GM19240 (cell line): Measurements from ENCODE around the gene RNF130.

Experiments used
- DNase-seq: peaks from one replicate; pipeline ENCODE4 v3.0.0; 2011; ENCODE audit warnings: low spot score; ENCODE audit not compliant: insufficient read length

RNF130 gene

DNA sequence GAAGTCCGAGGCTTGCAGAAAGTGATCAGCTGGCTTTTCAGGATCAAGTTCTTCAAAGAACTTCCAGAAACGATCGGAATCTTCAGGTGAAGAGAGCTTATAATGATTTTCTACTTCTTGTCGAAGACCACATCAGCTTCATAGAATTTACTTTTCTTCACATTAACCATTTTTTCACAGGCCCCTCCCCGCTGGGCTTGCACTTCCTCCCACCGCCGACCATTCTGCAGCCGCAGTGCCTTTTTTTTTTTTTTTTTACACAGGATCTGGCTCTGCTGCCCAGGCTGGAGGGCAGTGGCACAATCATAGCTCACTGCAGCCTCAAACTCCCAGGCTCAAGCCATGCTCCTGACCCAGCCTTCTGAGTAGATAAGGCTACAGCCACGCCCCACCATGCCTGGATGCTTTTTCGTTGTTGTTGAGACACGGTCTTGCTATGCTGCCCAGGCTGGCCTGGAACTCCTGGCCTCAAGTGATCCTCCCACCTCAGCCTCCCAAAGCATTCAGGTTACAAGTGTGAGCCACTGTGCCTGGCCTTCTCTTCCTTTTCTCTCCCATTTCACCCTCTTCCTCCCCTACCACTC lies 15.3 kb upstream of the RNF130 start:
- no peak for DNase-seq

DNA sequence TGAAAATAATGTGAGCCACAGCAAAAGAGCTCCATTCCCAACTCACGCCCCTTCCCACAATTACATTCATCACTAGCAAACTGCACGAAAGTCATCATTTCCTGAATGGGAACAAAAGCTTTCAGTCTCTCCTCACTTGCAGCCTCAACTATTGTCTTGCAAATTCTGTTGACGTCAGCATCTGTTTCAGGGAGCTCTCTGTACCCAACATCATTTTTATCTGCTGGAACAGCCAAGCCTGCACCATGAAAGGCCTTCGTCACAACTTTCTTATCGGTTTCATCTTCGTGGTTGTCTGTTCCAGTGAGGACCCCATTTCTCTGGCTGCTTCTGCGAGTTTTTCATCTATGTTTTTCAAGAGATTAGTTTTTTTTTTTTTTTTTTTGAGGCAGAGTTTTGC lies 14.3 kb upstream of the RNF130 start:
- DNase-seq, result no peak

DNA sequence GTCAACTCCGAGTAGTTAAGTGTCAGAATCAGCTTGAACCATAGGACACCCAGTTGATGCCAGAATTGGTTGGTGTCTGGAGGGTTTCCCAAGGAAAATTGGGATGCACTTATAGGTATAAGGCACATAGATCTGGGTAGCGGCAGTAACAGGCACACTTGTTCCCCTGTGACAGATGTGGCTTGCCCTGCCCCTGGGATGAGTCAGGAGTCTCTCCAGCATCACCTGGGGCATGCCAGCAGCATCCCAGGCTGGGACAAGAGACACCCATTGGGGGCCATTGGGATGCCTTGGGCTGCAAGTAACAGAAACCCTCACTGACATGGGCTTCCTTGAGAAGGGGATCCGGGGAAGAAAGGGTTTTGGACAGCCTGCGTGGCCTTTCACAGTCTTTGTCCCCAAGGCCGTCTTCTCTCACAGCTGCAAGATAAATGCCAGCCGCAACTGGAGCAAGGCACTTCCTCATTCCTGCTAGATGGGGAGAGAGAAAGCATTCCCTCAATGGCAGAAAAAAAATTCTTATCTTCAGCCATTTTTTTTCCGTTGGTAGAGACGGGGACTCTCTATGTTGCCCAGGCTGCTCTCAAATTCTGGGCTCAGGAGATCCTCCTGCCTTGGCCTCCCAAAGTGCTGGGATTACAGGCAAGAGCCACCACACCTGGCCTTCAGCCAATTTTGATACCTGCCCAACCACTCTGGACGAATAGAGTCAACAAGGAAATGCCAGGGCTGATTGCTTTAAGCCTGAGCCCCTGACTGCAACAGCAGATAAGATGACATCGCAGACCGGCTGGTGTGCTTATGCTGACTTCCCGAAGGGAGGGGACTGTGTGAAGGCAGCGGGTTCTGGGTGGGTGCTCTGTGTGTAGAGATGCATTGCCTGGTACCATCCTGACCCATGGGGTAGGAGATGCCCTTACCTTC lies 13.3 kb upstream of the RNF130 start:
- DNase-seq, result no peak

- no peak for DNase-seq
These were observed 12.0 kb upstream of the RNF130 start for GRCh38 chr5:180083529-180084060.

GRCh38 chr5:180082633-180083420 lies 11.3 kb upstream of the RNF130 start:
- no peak for DNase-seq

DNA sequence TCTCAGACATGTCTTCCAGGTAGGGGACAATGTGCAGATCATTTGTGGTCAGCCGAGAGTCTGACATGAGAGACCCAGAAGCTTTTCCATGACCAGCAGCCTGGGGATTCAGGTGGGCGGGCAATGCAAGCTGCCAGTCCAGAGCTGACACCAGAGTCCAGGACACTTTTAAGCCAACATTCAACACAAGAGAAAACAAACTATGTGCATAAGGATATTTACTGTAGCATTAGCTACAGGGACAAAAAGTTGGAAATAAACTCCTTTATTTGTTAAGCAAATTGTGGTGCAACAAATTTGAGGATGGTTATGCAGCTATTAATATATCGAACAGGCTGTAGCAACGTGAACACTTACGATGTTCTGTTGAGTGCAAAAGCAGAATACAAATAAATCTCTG lies 9.9 kb upstream of the RNF130 start:
- no peak for DNase-seq

GRCh38 chr5:180080486-180081280 lies 9.1 kb upstream of the RNF130 start:
- DNase-seq, result no peak

DNA sequence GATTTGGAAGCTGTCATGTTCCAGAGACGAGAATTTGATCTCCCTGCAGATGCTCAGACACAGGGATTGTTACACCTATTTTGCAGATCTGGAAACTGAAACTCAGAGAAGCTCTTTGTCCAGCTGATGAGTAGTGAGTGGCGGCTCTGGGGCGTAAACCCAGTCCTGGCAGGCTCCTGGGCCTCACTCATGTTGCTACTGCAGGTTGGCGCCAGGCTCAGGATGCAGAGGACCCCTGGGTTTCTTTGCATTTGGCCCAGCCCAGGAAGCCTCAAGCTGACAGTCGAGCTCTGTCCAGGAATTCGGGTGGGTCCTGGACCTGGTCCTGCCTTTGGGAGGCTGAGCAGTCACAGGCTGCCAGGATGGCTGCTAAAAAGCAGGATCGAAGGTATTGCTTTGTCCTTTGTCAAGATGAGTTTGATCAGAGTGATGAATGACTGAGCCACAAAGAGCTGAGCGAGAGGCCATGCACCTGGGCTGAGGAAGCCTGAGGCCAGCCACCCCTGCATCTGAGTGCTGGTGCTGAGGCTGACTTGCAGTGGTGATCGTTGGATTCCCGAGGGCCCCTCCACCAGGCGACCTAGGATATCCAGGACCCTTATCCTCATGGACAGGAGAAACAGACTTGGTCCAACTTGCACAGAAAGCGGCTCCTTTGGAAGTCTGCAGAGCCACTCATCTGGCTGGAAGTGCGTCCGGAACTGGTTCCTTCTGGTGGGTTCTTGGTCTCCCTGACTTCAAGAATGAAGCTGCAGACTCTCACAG lies 8.3 kb upstream of the RNF130 start:
- DNase-seq, result no peak

- no peak for DNase-seq
These were observed 6.8 kb upstream of the RNF130 start for GRCh38 chr5:180078348-180078747.

DNA sequence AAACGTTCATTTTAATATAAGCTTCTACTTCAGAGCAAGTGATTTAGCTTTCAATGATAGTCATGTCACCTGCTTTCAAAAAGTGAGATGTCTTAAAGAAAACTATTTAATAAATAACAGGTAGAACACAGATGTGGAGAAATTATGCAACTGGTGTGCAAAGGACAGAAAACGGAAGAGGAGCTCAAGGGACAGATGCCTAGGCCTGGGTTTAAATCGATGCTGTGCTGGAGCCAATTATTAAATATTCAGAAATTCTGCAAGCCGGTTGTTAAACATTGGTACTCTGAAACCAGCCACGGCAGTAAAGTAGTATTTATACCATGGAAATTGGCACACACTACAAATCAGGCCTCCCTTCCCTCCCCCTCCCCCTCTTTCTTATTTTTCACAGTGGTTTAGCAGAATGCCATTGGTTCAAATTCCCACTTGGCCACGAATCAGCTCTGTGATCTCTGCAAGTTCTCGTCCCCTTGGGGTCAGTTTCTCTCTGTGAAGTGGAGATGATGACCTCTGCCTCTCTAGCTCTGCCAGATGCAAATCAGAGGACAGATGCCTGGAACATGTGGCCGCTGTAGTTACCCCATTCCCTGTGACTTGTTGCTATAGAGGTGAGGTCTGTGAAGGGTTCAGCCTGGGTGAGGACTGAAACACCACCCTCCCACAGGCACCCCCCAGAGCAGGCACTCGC lies 6.2 kb upstream of the RNF130 start:
- DNase-seq, result no peak

GRCh38 chr5:180075703-180076102 lies 4.1 kb upstream of the RNF130 start:
- no peak for DNase-seq

DNA sequence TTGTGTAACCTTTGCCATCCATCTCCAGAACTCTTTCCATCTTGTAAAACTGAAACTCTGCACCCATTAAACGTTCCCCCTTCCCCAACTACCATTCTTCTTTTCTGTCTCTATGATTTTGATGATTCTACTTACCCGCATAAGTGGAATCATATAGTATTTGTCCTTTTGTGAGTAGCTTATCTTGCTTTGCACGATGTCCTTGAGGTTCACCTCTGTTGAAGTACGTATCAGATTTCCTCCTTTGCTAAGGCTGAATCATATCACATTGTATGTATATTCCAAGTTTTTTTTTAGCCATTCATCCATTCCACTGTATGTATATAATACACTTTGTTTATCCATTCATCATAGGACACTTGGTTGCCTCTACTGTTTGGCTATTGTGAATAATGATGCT lies 2.9 kb upstream of the RNF130 start:
- DNase-seq, result no peak

GRCh38 chr5:180072556-180072955 lies 997 bp upstream of the RNF130 start:
- DNase-seq, result no peak

GRCh38 chr5:180072256-180072548 lies 643 bp upstream of the RNF130 start:
- no peak for DNase-seq

- no peak for DNase-seq
These were observed 616 bp downstream of the RNF130 start for GRCh38 chr5:180070756-180071530.

DNA sequence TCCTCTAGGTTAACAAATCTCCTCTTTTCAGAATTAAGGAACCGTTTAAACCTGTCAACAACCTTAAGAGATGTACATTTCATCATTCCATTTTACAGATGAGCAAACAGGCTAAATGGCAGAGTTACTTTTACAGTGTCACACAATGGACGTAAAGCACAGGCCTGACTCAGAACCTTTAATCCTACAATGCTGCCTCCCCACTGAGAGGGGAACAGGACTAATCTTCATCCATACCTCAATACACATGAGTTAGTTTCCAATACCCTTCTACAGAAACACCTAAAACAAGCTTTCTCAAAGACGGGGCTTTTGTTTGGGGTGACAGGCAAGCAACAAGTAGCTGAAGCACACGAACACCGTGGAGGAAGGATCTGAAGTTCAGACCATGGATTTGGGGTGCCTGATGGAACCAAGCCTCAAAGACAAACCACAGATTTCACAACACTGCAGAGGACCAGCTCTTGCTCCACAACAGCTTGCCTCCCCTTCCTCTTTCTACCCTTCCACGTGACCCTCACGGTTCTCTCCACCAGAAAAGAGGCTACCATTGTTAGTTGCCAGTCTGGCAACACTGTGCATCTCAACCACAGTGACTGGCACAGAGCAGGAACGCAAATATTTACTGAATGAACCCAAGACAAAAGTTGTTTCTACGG lies 1.8 kb downstream of the RNF130 start:
- no peak for DNase-seq

DNA sequence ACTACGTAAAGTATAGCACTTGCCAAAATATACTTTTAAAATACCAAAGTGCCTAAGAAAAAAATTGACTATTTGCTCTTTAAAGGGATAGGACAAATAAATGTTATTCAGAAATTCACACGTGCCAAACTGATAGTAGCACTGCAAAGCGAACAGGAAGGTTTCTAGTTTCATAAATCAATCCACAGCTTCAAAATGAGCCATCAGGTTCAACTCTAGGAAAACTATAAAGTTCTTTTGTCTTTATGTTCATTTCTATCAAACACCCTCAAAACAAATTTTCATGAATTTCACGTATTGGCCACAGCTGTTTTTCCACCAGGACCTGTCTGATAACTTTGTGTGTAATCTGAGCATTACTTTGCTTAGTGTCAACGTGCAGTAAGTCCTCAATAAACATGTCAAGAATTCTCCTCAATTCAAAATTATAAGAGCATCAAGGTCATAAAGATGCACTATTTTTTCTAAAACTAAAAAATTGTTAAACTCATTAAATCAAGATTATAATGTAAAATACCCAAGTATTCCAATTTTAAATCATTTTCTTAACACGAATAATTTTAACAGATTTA lies 3.0 kb downstream of the RNF130 start:
- DNase-seq, result no peak

GRCh38 chr5:180067986-180068385 lies 3.6 kb downstream of the RNF130 start:
- DNase-seq, result no peak
